RWPE1 (cell line): ENCODE data around the gene TELO2.

Experiments used
- CTCF ChIA-PET: fragments of 350-600 bp; sonication (Branson Sonifier 250); formaldehyde crosslinking; extraction: SDS; loops from one replicate; lab custom pipeline; 2021; lab: Yijun Ruan, JAX
- POLR2A ChIA-PET: fragments of 400-600 bp; formaldehyde crosslinking; extraction: SDS; loops from one replicate; lab custom pipeline; 2020; ENCODE audit warnings: antibody characterized with exemption; ENCODE audit not compliant: low non-redundant PET; lab: Yijun Ruan, JAX
- DNase-seq: peaks from one replicate; pipeline ENCODE4 v3.0.0; 2012; ENCODE audit warnings: low spot score
- H3K27ac ChIP-seq: fragments of 450-650 bp; 2 replicates; pipeline ENCODE4 v1.5.1; 2017
- CTCF ChIP-seq: fragments of 450-650 bp; conservative IDR thresholded peaks from 2 replicates; pipeline ENCODE4 v1.5.1; 2017; ENCODE audit warnings: low read depth, mild to moderate bottlenecking

TELO2 gene

GRCh38 chr16:1457489-1458245, 35.5 kb upstream of the TELO2 start:
- TF ChIP-seq CTCF, result no peak
- ChIA-PET POLR2A (no interaction called here), CTCF (no interaction called here)
- DNase-seq, result no peak
- H3K27ac ChIP-seq, result no peak overlapping the region

GRCh38 chr16:1458336-1458976, 34.7 kb upstream of the TELO2 start:
- H3K27ac ChIP-seq, result no peak overlapping the region
- CTCF ChIA-PET, result interaction anchor here (0.7 kb wide), 1 partner anchor 74 kb away, joined by 3 read pairs; no protein-coding TSS in a partner anchor
- no peak for DNase-seq
- TF ChIP-seq CTCF, result no peak
- POLR2A ChIA-PET, result interaction anchor here (0.6 kb wide), 1 partner anchor 19 kb away, joined by 4 read pairs; no protein-coding TSS in a partner anchor

GRCh38 chr16:1458977-1459341, 34.2 kb upstream of the TELO2 start:
- no peak for DNase-seq
- CTCF ChIA-PET, result interaction anchor here (0.7 kb wide), 1 partner anchor 74 kb away, joined by 3 read pairs; no protein-coding TSS in a partner anchor
- no peak overlapping the region for H3K27ac ChIP-seq
- TF ChIP-seq CTCF, result no peak
- POLR2A ChIA-PET, result interaction anchor here (0.6 kb wide), 1 partner anchor 19 kb away, joined by 4 read pairs; no protein-coding TSS in a partner anchor

- TF ChIP-seq CTCF, result no peak
- CTCF ChIA-PET, result no interaction called here
- POLR2A ChIA-PET, result no interaction called here
- no peak for DNase-seq
- H3K27ac ChIP-seq, result no peak overlapping the region
These were observed 33.2 kb upstream of the TELO2 start for GRCh38 chr16:1459967-1460366.

GRCh38 chr16:1460602-1461138, 32.5 kb upstream of the TELO2 start:
- no peak overlapping the region for H3K27ac ChIP-seq
- CTCF ChIA-PET, result no interaction called here
- DNase-seq, result no peak
- TF ChIP-seq CTCF, result no peak
- POLR2A ChIA-PET, result no interaction called here

- no peak overlapping the region for H3K27ac ChIP-seq
- ChIA-PET CTCF (no interaction called here), POLR2A (no interaction called here)
- no peak for TF ChIP-seq CTCF
- DNase-seq, result no peak
These were observed 32.0 kb upstream of the TELO2 start for GRCh38 chr16:1461146-1461545.
